OCI-LY7 (cell line): Measurements from ENCODE around the gene TNFRSF11A. TPM values are rescaled to one million over a fixed set of nuclear protein-coding genes. Genes with fewer than 3 reads are reported as not detected.

Experiments
- BruUV-seq: library from RNA; stranded (reverse); fragments of 400-500 nt; replicated peaks from 2 replicates; lab custom pipeline; 2021; lab: Mats Ljungman, UMichigan
- CTCF ChIA-PET: fragments of 300-600 bp; sonication (Branson Sonifier 250); formaldehyde crosslinking; loops from one replicate; lab custom pipeline; 2022; ENCODE audit warnings: antibody characterized with exemption; ENCODE audit not compliant: unreplicated experiment; lab: Charles Lee
- POLR2A ChIA-PET: fragments of 300-600 bp; sonication (Branson Sonifier 250); formaldehyde crosslinking; loops from one replicate; lab custom pipeline; 2022; ENCODE audit warnings: antibody characterized with exemption; lab: Charles Lee
- DNase-seq: peaks from one replicate; pipeline ENCODE4 v3.0.0-alpha.2; 2015; ENCODE audit warnings: low spot score
- H2AFZ ChIP-seq: fragments of 200-600 bp; sonication (generic), shearing (Covaris generic); 2 replicates; pipeline ENCODE4 v1.6.1; 2014; ENCODE audit warnings: mild to moderate bottlenecking, antibody characterized with exemption, low read length, moderate library complexity
- H3K27ac ChIP-seq: fragments of 200-600 bp; sonication (generic); 2 replicates; pipeline ENCODE4 v1.5.1; 2014; ENCODE audit warnings: mixed run types, low read depth, mild to moderate bottlenecking, moderate library complexity, low read length, inconsistent platforms; ENCODE audit not compliant: poor library complexity, severe bottlenecking
- H3K36me3 ChIP-seq: fragments of 200-600 bp; sonication (generic); 2 replicates; pipeline ENCODE4 v1.6.1; 2014; ENCODE audit warnings: mild to moderate bottlenecking, antibody characterized with exemption, low read length, moderate library complexity, mixed read lengths; ENCODE audit not compliant: insufficient read depth
- H3K4me1 ChIP-seq: fragments of 200-600 bp; sonication (generic); 2 replicates; pipeline ENCODE4 v1.5.1; 2014; ENCODE audit warnings: mild to moderate bottlenecking, low read length; ENCODE audit not compliant: insufficient read depth, poor library complexity, severe bottlenecking
- H3K4me2 ChIP-seq: fragments of 200-600 bp; sonication (generic); 2 replicates; pipeline ENCODE4 v1.6.1; 2014; ENCODE audit warnings: mild to moderate bottlenecking, low read length
- H3K4me3 ChIP-seq: fragments of 200-600 bp; sonication (generic); 2 replicates; pipeline ENCODE4 v1.5.1; 2014; ENCODE audit warnings: mild to moderate bottlenecking, low read depth, low read length; ENCODE audit not compliant: poor library complexity, severe bottlenecking
- H3K79me2 ChIP-seq: fragments of 200-600 bp; sonication (generic); 2 replicates; pipeline ENCODE4 v1.6.1; 2016; ENCODE audit warnings: low read depth, mild to moderate bottlenecking, low read length, moderate library complexity, mixed read lengths; ENCODE audit not compliant: insufficient read depth
- H3K9me2 ChIP-seq: fragments of 200-600 bp; sonication (generic); 2 replicates; pipeline ENCODE4 v1.6.1; 2016; ENCODE audit warnings: mild to moderate bottlenecking, low read length, mixed read lengths; ENCODE audit not compliant: insufficient read depth
- H3K9me3 ChIP-seq: fragments of 200-600 bp; sonication (generic); 2 replicates; pipeline ENCODE4 v1.6.1; 2014; ENCODE audit warnings: mild to moderate bottlenecking, mixed run types, low read length, mixed read lengths
- H4K20me1 ChIP-seq: fragments of 200-600 bp; sonication (generic); 2 replicates; pipeline ENCODE4 v1.6.1; 2014; ENCODE audit warnings: mild to moderate bottlenecking, antibody characterized with exemption, low read length, moderate library complexity, mixed read lengths; ENCODE audit not compliant: insufficient read depth
- CTCF ChIP-seq: fragments of 200-600 bp; sonication (generic); conservative IDR thresholded peaks from 2 replicates; pipeline ENCODE4 v1.5.1; 2014; ENCODE audit warnings: mild to moderate bottlenecking, antibody characterized with exemption, low read length, moderate library complexity, mixed read lengths
- EZH2phosphoT487 ChIP-seq: fragments of 200-600 bp; sonication (generic); IDR thresholded peaks from 2 replicates; pipeline ENCODE4 v1.6.1; 2018; ENCODE audit warnings: low read depth, borderline replicate concordance, mild to moderate bottlenecking, mixed run types, antibody characterized with exemption, low read length, moderate library complexity, mixed read lengths
- intact Hi-C: fragments of 100-400 bp; cut with micrococcal nuclease; formaldehyde crosslinking; loops from one replicate; pipeline ENCODE4 v1.10.0; 2022; ENCODE audit not compliant: unreplicated experiment
- total RNA-seq, 2 experiments: library from RNA; depleted of rRNA in 1 of 2; stranded (reverse); fragments of >200 nt in 1 of 2; shearing (Covaris generic) in 1 of 2; gene quantifications; 2 replicates each; pipeline ENCODE4 v1.2.3, GENCODE V29; 2014 to 2022

The TNFRSF11A gene
- total RNA-seq, 2 experiments from 2014 or later = not detected

GRCh38 chr18:62346333-62347088 lies 21.4 kb downstream of the TNFRSF11A start:
- Histone ChIP-seq H4K20me1 (no peaks in the 10 kb centered on the region), H3K79me2 (no peaks in the 10 kb centered on the region), H3K36me3 (no peaks in the 10 kb centered on the region), H3K9me3 (no peaks in the 10 kb centered on the region), H3K27ac (no peak overlapping the region), H2AFZ (no peak overlapping the region), H3K4me2 (no peak overlapping the region), H3K4me3 (no peak overlapping the region), H3K9me2 (no peaks in the 10 kb centered on the region), H3K4me1 (no peaks in the 10 kb centered on the region)
- ChIA-PET POLR2A (no interaction called here), CTCF (no interaction called here)
- no peak for TF ChIP-seq EZH2phosphoT487
- no peak for TF ChIP-seq CTCF
- BruUV-seq = no TSS peak
- intact Hi-C loops = no loop called here
- DNase-seq = no peak

- CTCF ChIA-PET = no interaction called here
Observed at GRCh38 chr18:62347089-62347506, 22.0 kb downstream of the TNFRSF11A start.

More at GRCh38 chr18:62347089-62347506, 22.0 kb downstream of the TNFRSF11A start:
- TF ChIP-seq CTCF = no peak
- no peak for TF ChIP-seq EZH2phosphoT487
- Histone ChIP-seq H3K4me2 (no peak overlapping the region), H3K4me1 (no peaks in the 10 kb centered on the region), H3K4me3 (no peak overlapping the region), H4K20me1 (no peaks in the 10 kb centered on the region), H3K9me2 (no peaks in the 10 kb centered on the region), H3K36me3 (no peaks in the 10 kb centered on the region), H3K27ac (no peak overlapping the region), H3K9me3 (no peaks in the 10 kb centered on the region), H2AFZ (no peak overlapping the region), H3K79me2 (no peaks in the 10 kb centered on the region)
- DNase-seq = no peak
- POLR2A ChIA-PET = no interaction called here
- BruUV-seq = no TSS peak
- intact Hi-C loops = no loop called here
